Retinal pigment epithelial cell (primary cell): ENCODE measurements around the gene GNG13.

Experiments used
- DNase-seq: peaks from one replicate; pipeline ENCODE4 v3.0.0-alpha.2; 2010; ENCODE audit warnings: low read depth
- H3K4me3 ChIP-seq: 2 replicates; pipeline ENCODE4 v1.5.1; 2011; ENCODE audit warnings: mild to moderate bottlenecking, low read length, control low read depth, moderate library complexity
- TF ChIP-seq, protein P1 (sequence below): conservative IDR thresholded peaks from 2 replicates; pipeline ENCODE4 v1.5.1; 2011; ENCODE audit warnings: low read depth, low read length, control low read depth, inconsistent platforms

The GNG13 gene

GRCh38 chr16:830871-831570, 30.5 kb upstream of the GNG13 start:
- DNase-seq, result no peak
- TF ChIP-seq, protein P1, sequence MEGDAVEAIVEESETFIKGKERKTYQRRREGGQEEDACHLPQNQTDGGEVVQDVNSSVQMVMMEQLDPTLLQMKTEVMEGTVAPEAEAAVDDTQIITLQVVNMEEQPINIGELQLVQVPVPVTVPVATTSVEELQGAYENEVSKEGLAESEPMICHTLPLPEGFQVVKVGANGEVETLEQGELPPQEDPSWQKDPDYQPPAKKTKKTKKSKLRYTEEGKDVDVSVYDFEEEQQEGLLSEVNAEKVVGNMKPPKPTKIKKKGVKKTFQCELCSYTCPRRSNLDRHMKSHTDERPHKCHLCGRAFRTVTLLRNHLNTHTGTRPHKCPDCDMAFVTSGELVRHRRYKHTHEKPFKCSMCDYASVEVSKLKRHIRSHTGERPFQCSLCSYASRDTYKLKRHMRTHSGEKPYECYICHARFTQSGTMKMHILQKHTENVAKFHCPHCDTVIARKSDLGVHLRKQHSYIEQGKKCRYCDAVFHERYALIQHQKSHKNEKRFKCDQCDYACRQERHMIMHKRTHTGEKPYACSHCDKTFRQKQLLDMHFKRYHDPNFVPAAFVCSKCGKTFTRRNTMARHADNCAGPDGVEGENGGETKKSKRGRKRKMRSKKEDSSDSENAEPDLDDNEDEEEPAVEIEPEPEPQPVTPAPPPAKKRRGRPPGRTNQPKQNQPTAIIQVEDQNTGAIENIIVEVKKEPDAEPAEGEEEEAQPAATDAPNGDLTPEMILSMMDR, result no peak
- no peak overlapping the region for H3K4me3 ChIP-seq

DNA sequence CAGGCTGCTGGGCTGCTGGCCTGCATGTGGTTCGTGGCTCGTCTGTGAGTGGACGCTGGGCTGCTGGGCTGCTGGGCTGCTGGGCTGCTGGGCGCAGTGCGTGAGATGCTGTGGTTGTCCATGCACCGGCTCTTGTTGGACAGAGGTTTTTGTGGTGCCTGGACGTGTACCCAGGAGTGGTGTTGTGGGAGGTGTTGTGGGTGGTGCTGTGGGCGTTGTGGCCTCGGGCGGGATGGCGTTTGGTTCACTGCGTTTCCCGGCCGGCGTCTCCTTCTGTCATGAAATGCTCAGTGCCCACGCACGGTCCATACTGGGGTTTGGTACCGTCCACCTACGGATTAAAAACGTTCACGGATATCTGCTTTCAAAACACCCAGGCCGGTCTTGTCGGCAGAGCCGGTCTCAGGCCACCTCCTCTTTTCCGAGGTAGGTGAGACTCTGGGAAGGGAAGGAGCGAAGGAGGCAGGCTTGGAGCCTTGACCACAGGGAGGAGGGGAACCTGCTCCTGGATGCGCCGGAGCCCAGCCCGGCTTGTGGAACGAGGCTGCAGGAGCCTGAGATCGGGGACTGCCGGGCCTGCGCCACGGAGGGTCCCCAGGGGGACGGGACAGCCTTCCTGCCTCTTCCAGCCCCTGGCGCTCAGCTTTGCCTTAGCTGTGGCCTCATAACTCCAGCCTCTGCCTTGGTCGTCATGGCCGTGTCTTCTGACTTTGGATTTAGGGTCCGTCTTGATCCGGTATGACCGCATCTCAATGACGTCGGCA, 29.8 kb upstream of the GNG13 start:
- TF ChIP-seq, protein P1, result no peak
- H3K4me3 ChIP-seq, result no peak overlapping the region
- DNase-seq, result no peak

- H3K4me3 ChIP-seq, result no peak overlapping the region
- no peak for DNase-seq
- TF ChIP-seq, protein P1, result no peak
Measured at GRCh38 chr16:828891-829290, 28.4 kb upstream of the GNG13 start.

GRCh38 chr16:827513-827912, 27.0 kb upstream of the GNG13 start:
- no peak overlapping the region for H3K4me3 ChIP-seq
- TF ChIP-seq, protein P1, result no peak
- no peak for DNase-seq

- TF ChIP-seq, protein P1, result no peak
- DNase-seq, result peak; percentile 9
- no peak overlapping the region for H3K4me3 ChIP-seq
Measured at GRCh38 chr16:825341-826061, 25.0 kb upstream of the GNG13 start.

- DNase-seq, result no peak
- no peak overlapping the region for H3K4me3 ChIP-seq
- TF ChIP-seq, protein P1, result no peak
Measured at GRCh38 chr16:824601-825000, 24.1 kb upstream of the GNG13 start.
